ENCODE results near the gene TRPC6.

GRCh38 chr11:101459020-101459419 is 124.8 kb downstream of the TRPC6 start:
- TF ChIP-seq CTCF (IDR thresholded peaks at IDR 0.05; ENCODE audit: insufficient read depth, low read length) = no peak
- no peak for TF ChIP-seq GABPA (IDR thresholded peaks at IDR 0.05; ENCODE audit: low read depth)
- no peak for TF ChIP-seq POLR2AphosphoS5 (IDR thresholded peaks at IDR 0.05; ENCODE audit: low read depth)

Data from HL-60 (cell line).